HL-60/S4 treated with retinoic acid at 250 ng/mL for 4 days and 3 days (cell line): ENCODE data around the gene DCLK2.

Experiments used
- in situ Hi-C: fragments of 300-500 bp; cut with MboI; formaldehyde crosslinking; loops from 2 replicates; pipeline ENCODE4 v1.7.0; 2022; ENCODE audit warnings: low sequenced_read_pairs

DCLK2 gene

GRCh38 chr4:150256841-150257730, 178.8 kb downstream of the DCLK2 start:
- in situ Hi-C loops, result no loop called here

GRCh38 chr4:150258569-150258968, 180.3 kb downstream of the DCLK2 start:
- in situ Hi-C loops, result no loop called here

- in situ Hi-C loops, result no loop called here
Observed at GRCh38 chr4:150259861-150260567, 181.8 kb downstream of the DCLK2 start.

- in situ Hi-C loops, result no loop called here
Observed at GRCh38 chr4:150261571-150261970, 183.3 kb downstream of the DCLK2 start.

- in situ Hi-C loops, result no loop called here
Observed at GRCh38 chr4:150262611-150263010, 184.4 kb downstream of the DCLK2 start.

- in situ Hi-C loops, result no loop called here
Observed at GRCh38 chr4:150264595-150265161, 186.4 kb downstream of the DCLK2 start.

GRCh38 chr4:150265806-150266205, 187.6 kb downstream of the DCLK2 start:
- in situ Hi-C loops, result no loop called here

GRCh38 chr4:150268444-150268843, 190.2 kb downstream of the DCLK2 start:
- in situ Hi-C loops, result no loop called here

- in situ Hi-C loops, result loop anchor here (25.0 kb wide), 1 partner anchor 584 kb away; no protein-coding TSS in a partner anchor
Observed at GRCh38 chr4:150278206-150278605, 200.0 kb downstream of the DCLK2 start.

- in situ Hi-C loops, result loop anchor here (25.0 kb wide), 1 partner anchor 582 kb away; no protein-coding TSS in a partner anchor
Observed at GRCh38 chr4:150280081-150280895, 202.0 kb downstream of the DCLK2 start.

GRCh38 chr4:150280975-150281374, 202.7 kb downstream of the DCLK2 start:
- in situ Hi-C loops, result loop anchor here (25.0 kb wide), 1 partner anchor 581 kb away; no protein-coding TSS in a partner anchor

- in situ Hi-C loops, result loop anchor here (25.0 kb wide), 1 partner anchor 579 kb away; no protein-coding TSS in a partner anchor
Observed at GRCh38 chr4:150283689-150284088, 205.4 kb downstream of the DCLK2 start.

- in situ Hi-C loops, result loop anchor here (25.0 kb wide), 1 partner anchor 576 kb away; no protein-coding TSS in a partner anchor
Observed at GRCh38 chr4:150286656-150287055, 208.4 kb downstream of the DCLK2 start.

- in situ Hi-C loops, result loop anchor here (25.0 kb wide), 1 partner anchor 573 kb away; no protein-coding TSS in a partner anchor
Observed at GRCh38 chr4:150289198-150289597, 211.0 kb downstream of the DCLK2 start.

GRCh38 chr4:150289881-150290280, 211.6 kb downstream of the DCLK2 start:
- in situ Hi-C loops, result loop anchor here (25.0 kb wide), 1 partner anchor 572 kb away; no protein-coding TSS in a partner anchor

- in situ Hi-C loops, result loop anchor here (25.0 kb wide), 1 partner anchor 564 kb away; no protein-coding TSS in a partner anchor
Observed at GRCh38 chr4:150297861-150298474, 219.7 kb downstream of the DCLK2 start.

- in situ Hi-C loops, result loop anchor here (25.0 kb wide), 1 partner anchor 562 kb away; no protein-coding TSS in a partner anchor
Observed at GRCh38 chr4:150299816-150300215, 221.6 kb downstream of the DCLK2 start.

GRCh38 chr4:150302553-150302952, 224.3 kb downstream of the DCLK2 start:
- in situ Hi-C loops, result no loop called here

GRCh38 chr4:150305995-150306394, 227.8 kb downstream of the DCLK2 start:
- in situ Hi-C loops, result no loop called here

GRCh38 chr4:150306719-150307118, 228.5 kb downstream of the DCLK2 start:
- in situ Hi-C loops, result no loop called here
